K562 (cell line): ENCODE measurements around the gene MRPL58. TPM values are rescaled to one million over a fixed set of nuclear protein-coding genes. Genes with fewer than 3 reads are reported as not detected.

Experiments
- ATAC-seq: fragments of 200-7000 bp; cut with Tn5 transposase; 3 replicates; pipeline ENCODE4 v1.9.1; 2020; ENCODE audit warnings: moderate library complexity
- BruUV-seq: library from RNA; stranded (reverse); fragments of 400-500 nt; replicated peaks from 2 replicates; lab custom pipeline; 2021; lab: Mats Ljungman, UMichigan
- CTCF ChIA-PET: fragments of 300-600 bp; formaldehyde crosslinking; extraction: SDS; loops from one replicate; lab custom pipeline; 2021; ENCODE audit warnings: low intra/inter-chr PET ratio; lab: Yijun Ruan, JAX
- POLR2A ChIA-PET: fragments of 300-600, 350-650 bp; sonication (Branson Sonifier 250); formaldehyde crosslinking; extraction: SDS; loops from one replicate; lab custom pipeline; 2021; ENCODE audit warnings: antibody characterized with exemption, inconsistent platforms; lab: Yijun Ruan, JAX
- DNase-seq, 4 experiments: peaks; one replicate each; pipeline versions ENCODE4 v3.0.0 to v3.0.0-alpha.2; 2011 to 2018; ENCODE audit warnings: low spot score in 3 of 4, mixed read lengths in 3 of 4; ENCODE audit errors: extremely low read depth in 1 of 4
- FAIRE-seq: peaks from 2 replicates; lab custom pipeline; 2011; peaks lifted over from hg19 to GRCh38; lab: Jason Lieb, UNC
- H2AFZ ChIP-seq: 2 replicates; pipeline ENCODE4 v1.6.0; 2011; ENCODE audit warnings: low read depth, low read length, control low read depth, inconsistent platforms
- H3K27ac ChIP-seq: fragments of 200-600 bp; 3 replicates; pipeline ENCODE4 v1.8.0; 2011; ENCODE audit warnings: low read depth, mild to moderate bottlenecking, control low read depth, inconsistent platforms, low read length, moderate library complexity, mixed read lengths; ENCODE audit errors: extremely low read depth
- H3K27me3 ChIP-seq, 2 experiments: fragments of 300-600 bp in 1 of 2; 2 replicates in 1 of 2; 3 replicates in 1 of 2; pipeline versions ENCODE4 v1.6.0 to v1.8.0; 2011; ENCODE audit warnings: inconsistent platforms in 2 of 2, low read length in 2 of 2, mild to moderate bottlenecking in 1 of 2, mixed read lengths in 1 of 2, moderate library complexity in 1 of 2; ENCODE audit not compliant: control insufficient read depth in 2 of 2, insufficient read depth in 2 of 2
- H3K36me3 ChIP-seq: fragments of 300-600 bp; 3 replicates; pipeline ENCODE4 v1.8.0; 2011; ENCODE audit warnings: mild to moderate bottlenecking, low read length, inconsistent platforms; ENCODE audit not compliant: control insufficient read depth, insufficient read depth
- H3K4me1 ChIP-seq, 2 experiments: fragments of 200-600 bp in 1 of 2; replicated peaks in 1 of 2; 2 replicates in 1 of 2; 3 replicates in 1 of 2; pipeline versions ENCODE4 v1.5.1 to v1.8.0; 2011; ENCODE audit warnings: inconsistent platforms in 2 of 2, low read length in 2 of 2, mild to moderate bottlenecking in 1 of 2, mixed read lengths in 1 of 2, moderate library complexity in 1 of 2; ENCODE audit not compliant: control insufficient read depth in 2 of 2, insufficient read depth in 2 of 2
- H3K4me2 ChIP-seq: 2 replicates; pipeline ENCODE4 v1.6.1; 2011; ENCODE audit warnings: low read length, control low read depth, inconsistent platforms, mixed read lengths; ENCODE audit not compliant: insufficient read depth
- H3K4me3 ChIP-seq: fragments of 200-600 bp; sonication (generic), shearing (Covaris generic); 2 replicates; pipeline ENCODE4 v1.5.1; 2016; ENCODE audit warnings: control low read depth, inconsistent platforms
- H3K79me2 ChIP-seq: fragments of 200-600 bp; 3 replicates; pipeline ENCODE4 v1.8.0; 2011; ENCODE audit warnings: low read length, inconsistent platforms; ENCODE audit not compliant: control insufficient read depth, insufficient read depth
- H3K9ac ChIP-seq, 2 experiments: 2 replicates each; pipeline versions ENCODE4 v1.6.0 to v1.6.1; 2011; ENCODE audit warnings: low read depth in 2 of 2, low read length in 2 of 2, control low read depth in 1 of 2, inconsistent platforms in 1 of 2, mild to moderate bottlenecking in 1 of 2, mixed read lengths in 1 of 2; ENCODE audit not compliant: insufficient read depth in 1 of 2
- H3K9me1 ChIP-seq: one replicate; pipeline ENCODE4 v1.6.0; 2011; ENCODE audit warnings: inconsistent platforms, mild to moderate bottlenecking, low read length, moderate library complexity; ENCODE audit not compliant: control insufficient read depth, insufficient read depth
- H3K9me3 ChIP-seq: replicated peaks from 2 replicates; pipeline ENCODE4 v1.5.1; 2011; ENCODE audit warnings: low read depth, low read length, inconsistent platforms; ENCODE audit not compliant: control insufficient read depth, insufficient read depth
- H4K20me1 ChIP-seq: replicated peaks from 2 replicates; pipeline ENCODE4 v1.6.1; 2011; ENCODE audit warnings: low read length, inconsistent platforms, mixed read lengths; ENCODE audit not compliant: control insufficient read depth, insufficient read depth
- SRSF1 ChIP-seq: fragments of 200-400 bp; formaldehyde crosslinking; IDR thresholded peaks from 2 replicates; pipeline ENCODE4 v1.6.1; 2017; ENCODE audit warnings: mild to moderate bottlenecking, low read depth, low read length, moderate library complexity
- ZBTB33 ChIP-seq: sonication (generic); formaldehyde crosslinking; IDR thresholded peaks from 2 replicates; pipeline ENCODE4 v1.8.1; 2023; ENCODE audit warnings: mild to moderate bottlenecking, missing genetic modification reagents
- ZBTB7A ChIP-seq: IDR thresholded peaks from 2 replicates; pipeline ENCODE4 v1.6.1; 2011; ENCODE audit warnings: low read depth, mild to moderate bottlenecking, low read length, moderate library complexity, borderline replicate concordance; ENCODE audit not compliant: control insufficient read depth
- ZNF174 ChIP-seq: fragments of 250-450 bp; sonication (Bioruptor Pico); IDR thresholded peaks from 2 replicates; pipeline ENCODE4 v1.4.0; 2020; ENCODE audit warnings: mild to moderate bottlenecking
- ZNF512 ChIP-seq: IDR thresholded peaks from 2 replicates; pipeline ENCODE4 v1.6.1; 2016; ENCODE audit warnings: missing genetic modification characterization, missing compliant biosample characterization
- WGBS: fragments of 100-300 bp; shearing (Covaris generic); methylation state at CpG from one replicate; pipeline ENCODE4 v1.1.6; 2016; ENCODE audit warnings: low coverage, mixed read lengths; ENCODE audit not compliant: insufficient coverage; ENCODE audit errors: missing lambda C conversion rate; 5-methylcytosine and 5-hydroxymethylcytosine counted together
- in situ Hi-C: fragments of 300-500 bp; cut with MboI; formaldehyde crosslinking; loops from 4 replicates; pipeline ENCODE4 v1.15.0; 2018; ENCODE audit warnings: inconsistent platforms, mixed read lengths
- intact Hi-C: fragments of 100-400 bp; cut with micrococcal nuclease; formaldehyde crosslinking; loops from 2 replicates; pipeline ENCODE4 v1.14.2; 2022
- polyA plus RNA-seq, 8 experiments: library from polyadenylated mRNA; depleted of rRNA in 4 of 8; stranded (reverse) in 5 of 8; unstranded in 3 of 8; fragments of >200 nt; fragmentation: Nextera tagmentation in 2 of 8; fragmentation: Illumina TruSeq in 1 of 8; extraction: Ambion mirVana in 2 of 8; extraction: Trizol in 1 of 8; gene quantifications; 2 replicates each; pipeline versions ENCODE4 v1.2.1 to v1.2.3, GENCODE V29; 2011 to 2014; ENCODE audit warnings: inconsistent platforms in 1 of 8, missing spikeins in 1 of 8
- total RNA-seq, 7 experiments: library from RNA; depleted of rRNA in 6 of 7; stranded (reverse); fragments of >200 nt in 6 of 7; fragmentation: Illumina TruSeq in 2 of 7; extraction: Trizol in 2 of 7; gene quantifications; 2 replicates each; pipeline versions ENCODE4 v1.2.1 to v1.2.3, GENCODE V29; 2011 to 2021; ENCODE audit warnings: low replicate concordance in 1 of 7

The MRPL58 gene
- total and polyA plus RNA-seq, 9 of the 15 experiments (the other 6 are each of a cell fraction or from before 2014, with no cell fraction given) = 30.8 to 107 (median 72.4) TPM

GRCh38 chr17:75020331-75021110, 8.1 kb downstream of the MRPL58 start:
- Histone ChIP-seq H3K4me1 (peaks cover 6 to 12% of the 10 kb centered on the region in 2 experiments; a peak in 3 of 5 replicates), H3K9ac (no peak overlapping the region), H3K79me2 (peaks cover 19% of the 10 kb centered on the region), H2AFZ (no peak overlapping the region), H3K27ac (no peak overlapping the region), H4K20me1 (no peaks in the 10 kb centered on the region), H3K27me3 (no peaks in the 10 kb centered on the region), H3K9me3 (peaks cover 4% of the 10 kb centered on the region; the same call in 1 of the 2 replicates), H3K4me3 (no peak overlapping the region), H3K4me2 (no peak overlapping the region), H3K36me3 (peaks cover 56% of the 10 kb centered on the region; the same call in 2 of the 3 replicates), H3K9me1 (peaks cover 4% of the 10 kb centered on the region)
- in situ Hi-C loops = no loop called here
- 92% methylated on average over 19 of the region's 19 CpGs for WGBS
- ATAC-seq = no peak
- ChIA-PET CTCF (no interaction called here), POLR2A (interaction anchor here (0.6 to 1.0 kb wide), 3 partner anchors 10 to 57 kb away, joined by 3 read pairs; no protein-coding TSS in a partner anchor)
- TF ChIP-seq ZNF512 (tag) = no peak
- TF ChIP-seq ZBTB33 (CRISPR knock-in tag) = no peak
- no peak for TF ChIP-seq ZBTB7A
- no peak for TF ChIP-seq ZNF174 (CRISPR knock-in tag)
- no peak for TF ChIP-seq SRSF1
- DNase-seq = no peak
- intact Hi-C loops = no loop called here
- BruUV-seq = TSS peak; percentile 47
- FAIRE-seq = no peak
